ENCODE measurements around the gene NAT14. TPM values are rescaled to one million over a fixed set of nuclear protein-coding genes. Genes with fewer than 3 reads are reported as not detected.

NAT14 gene
- total RNA-seq, 1 experiment from 2014 or later: 87.7 TPM

DNA sequence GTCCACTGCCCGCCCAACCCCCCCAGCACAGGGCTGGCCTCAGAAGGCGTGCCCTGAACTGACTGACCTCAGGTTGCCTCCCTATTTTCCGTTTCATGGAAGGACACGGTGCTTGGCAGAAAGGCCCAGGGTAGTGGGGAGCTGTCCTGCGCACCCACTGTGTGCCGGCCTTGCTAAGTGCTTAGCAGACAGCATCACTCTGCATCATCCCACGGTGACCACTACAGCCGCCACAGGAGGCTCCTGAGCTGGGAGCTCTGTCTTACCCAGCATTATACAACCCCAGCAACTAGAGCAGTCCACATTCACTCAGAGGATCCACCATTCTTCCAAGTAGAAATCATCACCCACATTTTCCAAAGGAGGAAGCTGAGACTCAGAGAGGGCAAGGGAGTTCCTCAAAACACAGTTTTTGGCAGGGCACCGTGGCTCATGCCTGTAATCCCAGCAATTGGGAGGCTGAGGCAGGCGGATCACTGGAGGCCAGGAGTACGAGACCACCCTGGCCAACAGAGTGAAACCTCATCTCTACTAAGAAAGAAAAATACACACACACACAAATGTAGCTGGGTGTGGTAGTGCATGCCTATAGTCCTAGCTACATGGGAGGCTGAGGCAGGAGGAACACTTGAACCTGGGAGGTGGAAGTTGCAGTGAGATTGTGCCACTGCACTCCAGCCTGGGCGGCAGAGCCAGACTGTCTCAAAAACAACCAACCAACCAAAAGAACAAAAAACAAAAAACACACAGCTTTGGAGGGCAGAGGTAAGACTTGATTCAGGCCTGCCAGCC is 50.4 kb downstream of the NAT14 start (continued):
- TF ChIP-seq ZSCAN18 (CRISPR knock-in tag; IDR thresholded peaks at IDR 0.05) (no peak), NR3C1 (CRISPR knock-in tag; conservative IDR thresholded peaks at IDR 0.05; ENCODE audit: low read depth) (no peak)

- no peak overlapping the region for H3K27ac Mint-ChIP-seq
- peaks cover 11% of the 10 kb centered on the region for H3K4me1 Mint-ChIP-seq
- CTCF ChIA-PET: interaction anchor here (0.7 to 2.9 kb wide), 8 partner anchors 16 to 96 kb away, joined by 3 to 11 read pairs (median 4); partner anchors contain the start of gene ZNF784
- ATAC-seq (no peak), DNase-seq (ENCODE audit: low spot score) (no peak)
- POLR2A ChIA-PET: no interaction called here
- no peak for TF ChIP-seq SMAD3 (CRISPR knock-in tag; IDR thresholded peaks at IDR 0.05; ENCODE audit: borderline replicate concordance)
- TF ChIP-seq ZNF219 (CRISPR knock-in tag; IDR thresholded peaks at IDR 0.05; ENCODE audit: borderline replicate concordance): no peak
- TF ChIP-seq ZNF671 (CRISPR knock-in tag; IDR thresholded peaks at IDR 0.05): no peak
- no peak for TF ChIP-seq E2F4 (CRISPR knock-in tag; IDR thresholded peaks at IDR 0.05; ENCODE audit: borderline replicate concordance, low read depth)
- no peak for TF ChIP-seq CREM (CRISPR knock-in tag; IDR thresholded peaks at IDR 0.05)
- TF ChIP-seq ETV6 (CRISPR knock-in tag; IDR thresholded peaks at IDR 0.05): no peak
- no peak for TF ChIP-seq ZNF396 (CRISPR knock-in tag; IDR thresholded peaks at IDR 0.05; ENCODE audit: borderline replicate concordance)
- no peak for TF ChIP-seq AFF4 (CRISPR knock-in tag; IDR thresholded peaks at IDR 0.05; ENCODE audit: borderline replicate concordance)
- no peak for TF ChIP-seq EMX1 (CRISPR knock-in tag; IDR thresholded peaks at IDR 0.05)
- TF ChIP-seq JUN (CRISPR knock-in tag; IDR thresholded peaks at IDR 0.05): no peak
- no peak for TF ChIP-seq NR1H2 (CRISPR knock-in tag; IDR thresholded peaks at IDR 0.05)
- no peak for TF ChIP-seq ESRRA (CRISPR knock-in tag; IDR thresholded peaks at IDR 0.05; ENCODE audit: borderline replicate concordance)
- no peak for TF ChIP-seq RELA (CRISPR knock-in tag; IDR thresholded peaks at IDR 0.05; ENCODE audit: borderline replicate concordance)
- no peak for TF ChIP-seq ZBTB43 (CRISPR knock-in tag; IDR thresholded peaks at IDR 0.05)
- TF ChIP-seq SP1 (CRISPR knock-in tag; conservative IDR thresholded peaks at IDR 0.05): no peak
- TF ChIP-seq E2F1 (CRISPR knock-in tag; IDR thresholded peaks at IDR 0.05): no peak
- TF ChIP-seq ZNF263 (CRISPR knock-in tag; IDR thresholded peaks at IDR 0.05; ENCODE audit: low read depth): no peak
- H3K27me3 Mint-ChIP-seq (ENCODE audit: low read depth): peaks cover 4% of the 10 kb centered on the region
- H3K36me3 Mint-ChIP-seq: no peaks in the 10 kb centered on the region
- no peak overlapping the region for H3K4me3 Mint-ChIP-seq
- H3K9me3 Mint-ChIP-seq: no peaks in the 10 kb centered on the region
Observed at GRCh38 chr19:55535965-55536350, 51.0 kb downstream of the NAT14 start.
